DLD1 (cell line): ENCODE measurements around the gene FBN2.

Experiments
- in situ Hi-C: cut with HindIII; loops from 2 replicates; pipeline ENCODE4 v1.10.0; 2017; ENCODE audit warnings: low sequenced_read_pairs

Gene FBN2

DNA sequence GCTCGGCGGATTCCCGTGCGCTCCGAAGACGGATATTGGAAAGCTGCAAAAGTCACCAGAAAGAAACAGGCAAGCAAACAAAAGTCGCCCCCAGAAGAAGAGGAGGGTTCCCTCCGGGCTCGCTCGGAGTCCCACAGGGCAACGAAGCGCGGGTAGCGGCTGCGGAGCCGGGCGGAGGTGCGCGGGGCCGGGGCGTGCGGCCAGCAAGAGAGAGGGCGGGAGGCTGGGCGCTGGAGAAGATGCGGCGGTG is at the start of gene FBN2:
TSS of gene FBN2 (minus strand) at position 246 of the 250 bp plus-strand sequence. CDS start 642 bp downstream, outside the sequence.
- in situ Hi-C loops, result no loop called here

DNA sequence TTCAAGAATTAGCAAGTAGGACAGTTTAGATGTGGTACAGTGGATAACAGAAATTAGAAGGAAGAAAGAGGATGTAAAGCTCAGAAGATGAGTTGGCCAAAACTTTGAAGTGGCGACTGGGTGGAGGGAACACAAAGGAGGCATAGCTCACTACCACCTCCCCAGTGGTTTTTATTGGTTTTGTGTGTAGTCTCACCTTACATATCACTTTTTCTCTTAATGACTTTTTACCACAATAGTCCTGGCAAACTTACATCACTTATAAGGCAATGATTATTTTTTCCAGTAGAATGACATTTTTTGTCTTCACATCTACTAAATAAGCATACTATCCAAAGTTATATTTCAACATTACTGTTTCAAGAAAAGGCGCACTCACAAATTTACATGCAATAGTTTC is 49.2 kb upstream of the FBN2 start:
- in situ Hi-C loops, result no loop called here

DNA sequence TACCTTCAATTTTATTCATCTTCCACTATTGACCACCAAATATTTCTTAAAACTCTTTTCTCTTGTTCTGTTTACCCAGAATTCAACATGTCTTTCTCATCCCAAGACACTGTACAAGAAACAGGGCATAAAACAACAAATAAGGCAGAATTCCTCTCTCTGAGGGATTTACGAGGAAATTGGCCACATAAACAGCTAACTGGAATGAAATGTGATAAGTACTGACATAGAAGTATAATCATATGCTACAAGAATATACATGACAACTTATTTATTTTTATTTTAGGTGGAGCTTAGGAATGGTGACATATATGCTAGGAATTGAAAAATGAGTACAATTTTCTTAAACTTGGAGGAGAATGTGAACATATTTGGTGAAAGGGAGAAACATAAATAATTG is 48.8 kb upstream of the FBN2 start:
- in situ Hi-C loops, result no loop called here

DNA sequence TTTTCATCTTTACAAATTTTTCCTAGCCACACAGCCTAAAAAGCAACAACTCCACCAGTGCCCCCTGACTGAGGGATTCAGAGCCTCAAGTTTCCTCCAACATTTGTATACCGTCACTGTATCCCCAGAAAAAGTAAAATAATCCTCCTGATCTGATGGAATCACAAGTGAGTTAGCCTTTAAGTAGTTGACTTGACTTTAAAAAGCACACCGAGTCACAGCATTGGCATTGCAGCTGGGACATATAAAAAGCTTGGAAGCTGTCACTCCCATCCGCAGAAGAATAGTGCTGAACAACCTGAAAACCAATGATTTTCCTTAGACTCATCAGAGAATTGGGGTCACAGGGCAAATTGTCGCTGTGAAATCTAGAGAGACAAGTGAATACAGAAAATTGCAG is 41.6 kb upstream of the FBN2 start:
- in situ Hi-C loops, result no loop called here

DNA sequence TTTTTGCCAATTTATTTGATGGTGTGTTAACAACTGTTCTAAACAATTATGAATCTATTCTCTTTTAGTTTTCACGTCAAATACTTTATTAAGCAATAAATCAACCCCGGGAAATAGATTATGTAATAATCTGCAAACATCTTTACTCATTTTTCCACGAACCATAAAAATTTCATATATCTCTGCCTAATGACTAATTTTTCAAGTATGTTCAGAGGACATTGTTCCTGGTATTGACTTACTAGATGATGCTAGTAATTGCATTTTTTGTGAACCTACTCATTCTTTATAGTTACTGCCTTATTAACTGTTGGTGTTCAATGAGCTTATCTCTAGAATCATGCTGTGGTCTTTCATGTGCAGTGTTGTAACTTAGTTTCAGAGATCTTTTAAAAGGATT is 41.0 kb upstream of the FBN2 start:
- in situ Hi-C loops, result no loop called here

DNA sequence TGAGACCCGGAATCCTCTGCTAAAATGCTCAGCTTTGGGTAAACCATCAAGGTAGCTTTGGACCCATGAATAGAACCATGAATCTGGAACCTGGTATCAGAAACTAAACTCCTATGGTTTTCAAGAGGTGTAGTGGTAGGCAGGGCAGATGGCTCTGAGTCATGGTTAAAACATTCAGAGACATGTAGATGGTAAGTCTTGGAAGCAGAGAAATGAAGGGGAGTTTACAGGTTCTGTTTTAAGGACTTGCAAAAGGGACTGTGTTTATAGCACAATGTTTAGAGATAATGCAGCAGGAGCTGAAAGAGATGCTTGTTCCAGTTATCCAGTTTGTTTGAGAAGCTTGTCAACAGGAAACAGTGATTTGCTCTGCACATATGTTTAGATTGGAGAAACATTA is 36.0 kb upstream of the FBN2 start:
- in situ Hi-C loops, result no loop called here

DNA sequence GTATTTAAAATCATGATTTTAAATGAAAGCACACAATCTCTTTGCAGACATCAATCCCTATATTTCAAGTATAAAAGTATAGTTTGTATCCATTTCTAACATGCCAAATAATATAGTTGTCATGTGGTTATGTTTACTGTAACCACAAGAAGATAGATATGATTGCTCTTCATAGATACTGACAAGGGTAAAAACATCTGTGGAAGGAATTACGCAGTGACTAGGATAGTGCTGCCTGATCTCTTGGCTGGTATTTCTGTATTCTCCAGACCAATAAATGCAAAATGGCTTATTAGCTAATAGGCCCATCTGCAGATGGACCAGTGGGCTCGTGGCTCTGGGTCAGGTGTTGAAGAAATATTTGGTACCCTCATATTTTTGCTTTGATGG is 34.9 kb upstream of the FBN2 start:
- in situ Hi-C loops, result no loop called here

DNA sequence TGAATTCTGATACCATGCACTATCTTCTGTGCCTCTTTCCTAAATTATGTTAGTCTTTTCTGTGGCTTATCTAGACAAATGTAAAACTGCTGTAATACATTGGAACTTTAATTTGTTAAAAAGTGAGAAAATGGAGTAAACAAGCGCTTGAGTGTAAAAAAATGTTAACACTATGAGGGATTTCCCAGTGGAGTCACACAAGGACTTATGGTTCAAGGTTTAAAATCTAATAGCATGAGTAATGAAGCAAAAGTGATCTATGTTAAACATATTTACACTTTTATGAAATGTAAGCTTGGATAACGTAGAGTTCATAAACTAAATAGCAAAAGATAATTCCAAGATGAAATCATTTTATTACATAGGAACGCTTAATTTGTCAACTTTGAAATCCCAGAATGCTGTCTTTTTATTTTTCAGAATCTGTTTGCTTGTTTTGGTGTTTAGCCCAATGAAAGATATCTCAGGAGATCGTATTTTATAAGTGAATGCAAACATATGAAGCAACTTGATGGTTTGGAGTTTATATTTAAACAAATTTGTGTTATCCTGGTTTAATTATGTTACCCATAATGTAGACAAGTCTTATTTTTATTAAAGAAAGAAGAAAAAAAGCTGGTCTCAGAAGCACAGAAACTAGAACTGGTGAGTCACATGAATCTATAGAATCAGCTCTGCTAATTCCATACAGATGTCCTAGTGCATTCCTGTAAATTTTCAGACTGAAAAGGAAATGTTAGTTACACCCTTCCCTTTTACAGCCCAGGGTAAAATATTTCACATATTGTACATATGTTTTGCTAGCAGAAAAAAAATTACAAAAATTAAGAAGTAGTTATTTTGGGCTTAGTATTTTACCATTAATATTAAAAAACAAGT is 34.2 kb upstream of the FBN2 start:
- in situ Hi-C loops, result no loop called here

DNA sequence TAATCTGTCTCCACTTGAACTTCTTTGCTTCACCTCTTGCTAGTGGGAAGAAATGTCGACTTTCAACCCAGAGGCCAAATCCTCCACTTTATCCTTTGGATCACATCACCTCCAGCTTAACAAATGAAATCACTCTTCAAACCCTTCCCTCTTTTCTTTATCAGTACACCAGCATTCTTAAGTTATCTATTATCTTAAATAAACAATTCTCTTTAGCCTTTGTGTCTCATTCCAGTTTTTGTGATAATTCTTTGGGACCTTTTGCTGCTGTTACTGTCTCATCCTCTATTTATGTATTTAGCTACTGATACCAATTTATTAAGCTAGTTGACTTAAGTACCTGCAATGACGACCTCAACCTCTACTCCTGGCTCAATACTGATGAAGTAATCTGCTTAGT is 28.1 kb upstream of the FBN2 start:
- in situ Hi-C loops, result no loop called here

DNA sequence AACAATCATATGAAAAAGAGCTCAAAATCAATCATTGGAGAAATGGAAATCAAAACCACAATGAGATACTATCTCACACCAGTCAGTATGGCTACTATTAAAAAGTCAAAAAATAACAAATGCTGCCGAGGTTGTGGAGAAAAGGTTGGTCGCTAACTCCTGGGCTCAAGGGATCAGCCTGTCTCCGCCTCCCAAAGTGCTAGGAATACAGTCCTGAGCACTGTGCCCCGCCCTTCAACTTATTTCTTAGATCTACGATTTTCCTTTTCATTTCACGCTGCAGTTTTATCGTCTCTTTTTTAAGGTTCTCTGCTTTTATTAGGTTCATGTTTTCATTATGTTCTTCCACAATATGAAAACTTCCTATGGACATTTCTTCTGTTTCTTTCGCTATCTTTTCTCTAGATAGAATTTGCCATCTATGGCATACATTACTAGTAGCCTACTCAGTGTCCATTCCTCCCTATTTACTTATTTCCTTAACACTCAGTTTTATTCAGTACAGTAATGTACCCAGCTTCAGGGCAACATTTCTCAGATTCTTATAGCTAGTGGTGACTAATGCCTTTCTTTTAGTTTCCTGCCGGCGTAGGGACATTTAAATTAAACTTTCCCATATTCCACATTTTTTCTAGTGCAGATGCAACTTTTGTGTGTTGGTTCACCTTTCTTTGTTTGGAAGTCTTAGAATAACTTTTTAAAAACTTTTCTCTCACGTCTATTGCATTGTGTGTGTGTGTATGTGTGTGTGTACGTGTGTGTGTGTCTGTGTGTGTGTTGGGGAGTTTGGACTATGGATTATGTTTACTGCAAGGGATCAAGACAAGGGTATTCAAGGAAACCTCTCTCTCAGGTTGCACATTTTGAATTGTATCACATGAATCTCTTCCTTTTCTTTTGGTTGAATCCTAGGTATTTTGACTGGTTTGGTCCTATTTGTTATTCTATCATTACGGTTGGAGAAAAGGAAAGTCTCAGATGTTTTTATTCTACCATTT is 21.6 kb upstream of the FBN2 start:
- in situ Hi-C loops, result no loop called here

DNA sequence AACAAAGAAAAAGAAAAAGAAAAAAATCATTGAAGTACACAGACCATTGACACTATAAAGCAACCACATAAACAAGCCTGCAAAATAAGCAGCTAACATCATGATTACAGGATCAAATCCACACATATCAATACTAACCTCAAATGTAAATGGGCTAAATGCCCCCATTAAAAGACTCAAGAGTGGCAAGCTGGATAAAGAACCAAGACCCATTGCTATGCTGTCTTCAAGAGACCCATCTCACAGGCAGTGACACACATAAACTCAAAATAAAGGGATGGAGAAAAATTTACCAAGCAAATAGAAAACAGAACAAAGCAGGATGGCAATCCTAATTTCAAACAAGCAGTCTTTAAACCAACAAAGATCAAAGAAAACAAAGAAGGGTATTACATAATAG is 15.7 kb upstream of the FBN2 start:
- in situ Hi-C loops, result no loop called here

DNA sequence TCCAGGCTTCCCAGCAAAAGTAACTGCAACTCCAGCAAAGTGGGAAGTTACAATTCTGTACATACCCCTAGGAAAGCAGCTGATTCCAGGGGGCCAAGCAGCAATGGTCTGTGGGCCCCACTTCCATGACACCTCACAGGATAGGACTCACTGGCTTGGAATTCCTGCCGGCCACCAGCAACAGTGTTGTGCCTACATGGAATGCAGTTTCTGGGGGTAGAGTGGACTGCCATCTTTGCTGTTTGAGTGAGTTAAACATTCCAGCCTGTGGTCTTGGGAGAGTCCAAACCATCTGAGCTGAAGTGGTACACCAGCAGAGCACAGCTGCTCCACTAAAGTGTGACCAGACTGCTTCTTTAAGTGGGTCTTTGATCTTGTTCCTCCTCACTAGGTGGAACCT is 13.4 kb upstream of the FBN2 start:
- in situ Hi-C loops, result no loop called here

DNA sequence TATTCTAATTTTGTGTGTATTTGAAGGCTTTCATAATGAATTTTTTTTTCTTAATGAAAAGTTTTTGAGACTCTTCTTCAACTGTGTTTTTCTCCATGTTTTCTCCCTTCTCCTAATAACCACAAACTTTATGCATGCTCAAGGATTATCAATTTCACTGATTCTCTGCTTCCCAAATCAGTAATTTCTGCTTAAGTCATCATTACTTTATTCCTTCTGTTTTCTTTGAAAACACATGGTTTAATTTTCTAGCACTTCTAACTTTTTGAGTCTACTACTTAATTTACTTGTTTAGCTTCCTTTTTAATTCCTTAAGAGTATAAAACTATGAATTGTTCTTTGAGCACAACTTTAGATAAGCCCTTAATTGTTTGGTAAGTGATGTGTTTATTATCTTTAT is 11.5 kb upstream of the FBN2 start:
- in situ Hi-C loops, result no loop called here

DNA sequence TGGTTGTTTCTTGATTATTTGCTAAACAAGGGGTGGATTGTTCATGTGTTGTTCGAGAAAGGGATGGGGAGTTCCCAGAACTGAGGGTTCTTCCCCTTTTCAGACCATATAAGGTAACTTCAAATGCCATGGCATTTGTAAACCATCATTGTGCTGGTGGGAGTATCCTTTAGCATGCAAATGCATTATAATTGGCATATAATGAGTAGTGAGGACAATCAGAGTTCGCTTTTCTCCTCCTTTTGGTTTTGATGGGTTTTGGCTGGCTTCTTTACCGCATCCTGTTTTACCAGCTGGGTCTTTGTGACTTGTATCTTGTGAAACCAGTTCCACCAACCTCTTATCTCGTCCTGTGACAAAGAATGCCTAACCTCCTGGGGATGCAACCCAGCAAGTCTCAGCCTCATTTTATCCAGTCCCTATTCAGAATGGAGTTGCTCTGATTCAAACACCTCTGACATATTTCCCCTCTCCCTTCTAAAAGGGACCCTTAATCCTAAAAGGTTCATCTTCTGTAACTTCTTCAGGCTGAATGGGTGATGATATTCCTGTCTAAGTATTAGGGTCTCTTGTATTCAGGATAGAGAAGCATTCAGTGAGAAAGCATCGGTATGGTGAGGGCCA is 8.7 kb upstream of the FBN2 start:
- in situ Hi-C loops, result no loop called here

DNA sequence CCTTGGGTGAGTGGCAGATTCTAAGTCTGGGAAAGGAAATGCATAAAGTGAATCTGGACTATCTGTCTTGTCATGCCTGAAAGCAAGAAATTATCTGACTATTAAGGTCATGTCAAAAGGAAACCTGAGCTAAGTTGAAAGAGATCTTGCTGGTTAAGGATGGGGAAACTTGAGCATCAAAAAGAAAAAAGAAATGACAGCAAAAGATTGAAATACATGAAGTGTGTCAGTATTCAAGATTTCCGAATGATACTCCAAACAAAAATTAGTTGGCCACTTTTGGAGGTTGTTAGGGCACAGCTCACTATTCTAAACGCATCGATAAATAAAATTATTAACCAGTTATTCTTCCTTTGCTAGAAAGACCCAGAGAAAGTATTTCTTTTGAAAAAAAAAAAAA is 3.3 kb upstream of the FBN2 start:
- in situ Hi-C loops, result no loop called here

DNA sequence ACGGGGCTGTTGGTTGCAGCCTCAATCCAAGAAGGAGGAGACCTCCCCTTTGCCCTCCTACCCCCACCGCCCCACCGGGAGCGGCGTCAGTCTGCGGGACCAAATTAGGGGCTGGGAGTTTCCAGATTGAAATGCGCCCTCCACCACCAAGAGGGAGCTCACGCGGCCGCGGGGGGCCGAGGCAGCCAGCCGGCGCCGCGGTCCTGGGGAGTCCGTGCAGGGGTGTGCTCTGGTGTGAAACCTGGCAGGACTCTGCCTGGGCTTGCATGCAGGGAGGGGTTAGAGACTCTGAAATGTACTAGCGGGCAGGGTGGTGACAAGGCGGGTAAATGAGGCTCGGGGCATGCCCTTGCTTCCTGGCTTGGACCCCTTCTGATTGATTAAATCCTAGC is 989 bp upstream of the FBN2 start:
- in situ Hi-C loops, result no loop called here

DNA sequence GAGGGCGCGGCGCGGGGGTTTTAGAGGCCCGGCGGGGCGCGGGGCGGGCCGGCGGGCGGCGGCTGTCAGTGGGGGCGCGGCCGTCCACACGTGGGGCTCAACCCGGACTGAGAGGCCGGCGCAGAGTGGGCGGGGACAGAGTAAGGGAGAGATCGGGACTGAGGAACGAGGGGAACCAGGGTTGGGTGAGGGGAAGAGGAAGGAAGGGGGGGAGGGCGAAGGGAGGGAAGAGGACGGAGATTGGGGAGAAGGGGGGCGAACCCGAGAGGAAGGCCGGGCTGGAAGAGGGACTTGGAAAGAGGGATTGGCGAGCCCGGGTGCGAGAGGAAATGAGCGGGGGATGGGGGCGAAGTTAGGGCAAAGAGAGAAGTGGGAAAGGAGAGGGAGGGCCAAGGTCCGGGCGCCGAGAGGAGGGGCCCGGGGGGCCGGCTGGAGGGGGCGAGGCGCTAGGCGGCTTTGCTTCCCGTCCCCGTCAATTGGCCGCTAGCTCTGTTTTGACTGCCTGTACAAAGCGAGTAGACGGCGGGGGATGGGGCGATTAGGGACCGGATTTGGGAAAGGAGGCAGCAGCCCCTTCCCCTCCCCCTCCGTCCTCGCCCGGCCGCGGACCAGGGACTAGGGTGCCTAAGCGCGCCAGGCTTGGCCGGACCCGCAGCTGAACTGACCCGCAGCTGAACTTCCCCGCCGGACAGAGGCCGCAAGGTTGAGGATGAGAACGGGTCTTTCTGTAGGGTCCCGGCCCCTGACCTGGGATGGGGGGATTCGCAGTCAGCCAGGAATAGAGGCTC is 399 bp upstream of the FBN2 start:
- in situ Hi-C loops, result no loop called here

DNA sequence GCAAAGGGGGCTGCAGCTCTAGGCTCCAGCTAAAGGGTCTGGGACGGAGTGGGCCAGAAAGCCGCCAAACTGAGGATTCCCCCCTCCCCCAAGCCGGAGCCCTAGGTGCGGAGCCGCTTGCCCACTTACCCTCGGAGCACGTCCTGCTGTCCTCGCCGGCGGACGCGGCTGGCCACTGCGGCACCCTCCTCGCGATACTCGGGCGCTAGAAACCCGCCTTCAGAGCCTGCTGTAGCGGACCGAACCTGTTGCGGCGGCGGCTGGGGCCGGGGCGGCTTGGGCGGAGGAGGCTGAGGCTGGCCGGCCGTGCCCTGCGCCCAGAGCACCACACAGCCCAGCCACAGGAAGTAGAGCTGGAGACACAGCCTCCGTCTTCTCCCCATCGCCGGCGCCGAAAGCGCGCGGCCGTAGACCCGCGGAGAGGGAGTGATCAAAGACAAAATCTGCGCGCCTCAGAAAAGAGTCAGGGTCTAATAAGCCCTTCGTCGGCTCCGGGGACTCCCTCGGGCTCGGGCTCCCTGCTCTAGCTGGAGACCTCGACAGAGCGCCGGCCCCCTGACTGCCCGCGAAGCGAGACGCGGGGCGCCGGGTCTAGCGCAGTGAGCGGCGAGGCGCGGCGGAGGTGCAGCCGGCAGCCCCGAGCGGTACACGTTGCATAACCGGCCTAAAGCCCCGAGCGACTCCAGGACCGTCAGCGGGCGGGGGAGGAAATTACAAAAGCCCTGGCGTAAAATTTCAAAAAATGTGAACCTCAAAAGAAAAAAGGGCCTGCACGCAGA is 635 bp downstream of the FBN2 start:
- in situ Hi-C loops, result no loop called here

DNA sequence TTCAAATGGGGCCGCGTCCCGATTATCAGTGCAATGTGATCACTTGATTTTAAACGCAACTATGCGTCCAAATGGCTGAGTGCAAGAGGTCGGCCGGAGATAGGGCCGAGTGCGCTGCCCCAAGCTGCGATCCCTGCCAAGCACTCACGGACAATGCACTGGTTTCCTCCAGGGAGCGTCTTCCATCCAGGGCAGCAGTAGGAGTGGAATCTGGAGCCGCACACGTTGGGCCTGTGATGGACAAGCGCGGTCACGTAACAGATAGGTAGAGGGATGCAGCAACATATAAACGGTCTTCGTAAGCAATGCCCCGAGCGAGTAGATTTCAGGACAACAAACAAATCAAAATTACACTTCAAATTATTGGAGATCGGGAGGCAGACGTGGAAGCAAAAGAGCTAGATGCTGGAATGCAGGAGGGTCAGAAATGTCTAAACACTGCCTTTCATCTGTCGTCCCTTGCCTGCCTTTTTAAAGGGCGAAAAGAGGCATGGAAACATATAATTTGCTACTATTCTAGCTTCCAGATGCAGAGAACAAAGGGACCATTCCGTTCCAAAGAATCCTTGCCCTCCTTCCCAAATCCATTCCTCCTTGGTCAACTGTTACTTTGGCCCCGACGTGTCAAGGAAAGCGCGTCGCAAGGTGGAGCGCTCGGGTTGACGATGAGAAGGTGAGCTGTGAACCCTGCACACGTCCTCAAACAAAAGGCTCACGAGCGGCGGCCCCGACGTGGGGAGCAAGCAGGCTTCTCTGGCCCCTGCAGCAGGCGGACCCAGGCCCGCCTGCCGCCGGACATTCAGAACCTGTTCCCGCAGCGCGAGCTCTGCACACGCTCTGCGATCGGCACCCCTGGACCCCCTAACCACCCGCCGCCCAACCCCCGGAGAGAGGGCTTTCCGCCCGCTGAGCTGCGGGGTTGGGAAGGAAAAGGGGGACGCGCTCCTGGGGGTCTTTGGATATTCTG is 1.5 kb downstream of the FBN2 start:
- in situ Hi-C loops, result no loop called here
